OCI-LY1 (cell line): ENCODE data around the gene HIVEP1.

Source experiments
- EZH2 ChIP-seq: fragments of 200-600 bp; sonication (generic), shearing (Covaris generic); IDR thresholded peaks from 2 replicates; pipeline ENCODE4 v1.8.0; 2017; ENCODE audit warnings: borderline replicate concordance, mixed run types, mild to moderate bottlenecking, antibody characterized with exemption, low read length, moderate library complexity, mixed read lengths
- TF ChIP-seq, protein P1 (sequence below): fragments of 200-600 bp; sonication (generic), shearing (Covaris generic); IDR thresholded peaks from 2 replicates; pipeline ENCODE4 v1.5.1; 2017; ENCODE audit warnings: mild to moderate bottlenecking, antibody characterized with exemption, low read length, moderate library complexity, mixed read lengths

GRCh38 chr6:12101653-12102312 lies 89.7 kb downstream of the HIVEP1 start:
- TF ChIP-seq, protein P1, sequence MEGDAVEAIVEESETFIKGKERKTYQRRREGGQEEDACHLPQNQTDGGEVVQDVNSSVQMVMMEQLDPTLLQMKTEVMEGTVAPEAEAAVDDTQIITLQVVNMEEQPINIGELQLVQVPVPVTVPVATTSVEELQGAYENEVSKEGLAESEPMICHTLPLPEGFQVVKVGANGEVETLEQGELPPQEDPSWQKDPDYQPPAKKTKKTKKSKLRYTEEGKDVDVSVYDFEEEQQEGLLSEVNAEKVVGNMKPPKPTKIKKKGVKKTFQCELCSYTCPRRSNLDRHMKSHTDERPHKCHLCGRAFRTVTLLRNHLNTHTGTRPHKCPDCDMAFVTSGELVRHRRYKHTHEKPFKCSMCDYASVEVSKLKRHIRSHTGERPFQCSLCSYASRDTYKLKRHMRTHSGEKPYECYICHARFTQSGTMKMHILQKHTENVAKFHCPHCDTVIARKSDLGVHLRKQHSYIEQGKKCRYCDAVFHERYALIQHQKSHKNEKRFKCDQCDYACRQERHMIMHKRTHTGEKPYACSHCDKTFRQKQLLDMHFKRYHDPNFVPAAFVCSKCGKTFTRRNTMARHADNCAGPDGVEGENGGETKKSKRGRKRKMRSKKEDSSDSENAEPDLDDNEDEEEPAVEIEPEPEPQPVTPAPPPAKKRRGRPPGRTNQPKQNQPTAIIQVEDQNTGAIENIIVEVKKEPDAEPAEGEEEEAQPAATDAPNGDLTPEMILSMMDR: no peak
- no peak for TF ChIP-seq EZH2
